GM10248 (cell line): ENCODE measurements around the gene GTSE1.

Experiments used
- CTCF ChIA-PET: fragments of 300-600 bp; sonication (Branson Sonifier 250); formaldehyde crosslinking; extraction: SDS; loops from one replicate; lab custom pipeline; 2021; ENCODE audit warnings: antibody characterized with exemption; lab: Yijun Ruan, JAX
- POLR2A ChIA-PET: fragments of 350-650 bp; sonication (Branson Sonifier 250); formaldehyde crosslinking; extraction: SDS; loops from one replicate; lab custom pipeline; 2020; ENCODE audit warnings: antibody characterized with exemption; lab: Yijun Ruan, JAX
- DNase-seq: peaks from one replicate; pipeline ENCODE4 v3.0.0; 2012; ENCODE audit errors: extremely low spot score
- CTCF ChIP-seq: IDR thresholded peaks from 2 replicates; pipeline ENCODE4 v1.5.1; 2012; ENCODE audit warnings: mild to moderate bottlenecking, low read depth; ENCODE audit errors: extremely low read depth, missing control alignments, control extremely low read depth

GTSE1 gene

GRCh38 chr22:46360891-46361290 is 64.2 kb downstream of the GTSE1 start:
- TF ChIP-seq CTCF = no peak
- CTCF ChIA-PET = no interaction called here
- DNase-seq = no peak
- POLR2A ChIA-PET = no interaction called here

GRCh38 chr22:46361826-46362202 is 65.1 kb downstream of the GTSE1 start:
- ChIA-PET CTCF (no interaction called here), POLR2A (no interaction called here)
- DNase-seq = no peak
- TF ChIP-seq CTCF = no peak

GRCh38 chr22:46362203-46362933 is 65.7 kb downstream of the GTSE1 start:
- POLR2A ChIA-PET = no interaction called here
- DNase-seq = no peak
- CTCF ChIA-PET = interaction anchor here (1.3 kb wide), 1 partner anchor 26 kb away, joined by 3 read pairs; no protein-coding TSS in a partner anchor
- no peak for TF ChIP-seq CTCF

GRCh38 chr22:46362934-46363515 is 66.4 kb downstream of the GTSE1 start:
- DNase-seq = no peak
- ChIA-PET POLR2A (no interaction called here), CTCF (interaction anchor here (1.3 kb wide), 1 partner anchor 26 kb away, joined by 3 read pairs; no protein-coding TSS in a partner anchor)
- TF ChIP-seq CTCF = no peak

GRCh38 chr22:46363611-46364321 is 67.1 kb downstream of the GTSE1 start:
- TF ChIP-seq CTCF = no peak
- DNase-seq = no peak
- ChIA-PET CTCF (interaction anchor here (1.3 kb wide), 1 partner anchor 27 kb away, joined by 3 read pairs; no protein-coding TSS in a partner anchor), POLR2A (no interaction called here)

- DNase-seq = no peak
- TF ChIP-seq CTCF = no peak
- ChIA-PET POLR2A (interaction anchor here (0.5 kb wide), 1 partner anchor 12 kb away, joined by 4 read pairs; no protein-coding TSS in a partner anchor), CTCF (no interaction called here)
Measured at GRCh38 chr22:46364341-46365165, 67.9 kb downstream of the GTSE1 start.
